Activated naive CD8-positive, alpha-beta T cell treated with anti-CD3 and anti-CD28 coated beads, Interleukin-2, amount 50 U/mL, for 24 hours (primary cell): ENCODE measurements around the gene PTPRN2.
"Not testable (repeated sequence)": the region's sequence is repeated elsewhere in the genome, so short reads cannot be mapped to it uniquely, and the experiment has no call there.

ENCODE experiments used
- ATAC-seq: fragments of 150-1000 bp; cut with Tn5 transposase; one replicate; pipeline ENCODE4 v1.10.0; 2021
- DNase-seq: peaks from one replicate; pipeline ENCODE4 v3.0.0; 2021
- H3K27ac Mint-ChIP-seq: one replicate; pipeline ENCODE4 v1.8.0; 2021; ENCODE audit warnings: mild to moderate bottlenecking, mixed read lengths
- H3K27me3 Mint-ChIP-seq: one replicate; pipeline ENCODE4 v1.8.0; 2021; ENCODE audit warnings: mixed read lengths
- H3K36me3 Mint-ChIP-seq: one replicate; pipeline ENCODE4 v1.8.0; 2021; ENCODE audit warnings: low read depth, mixed read lengths
- H3K4me1 Mint-ChIP-seq: one replicate; pipeline ENCODE4 v1.8.0; 2021; ENCODE audit warnings: mixed read lengths
- H3K4me3 Mint-ChIP-seq: one replicate; pipeline ENCODE4 v1.8.0; 2021; ENCODE audit warnings: mild to moderate bottlenecking, moderate library complexity, mixed read lengths
- H3K9me3 Mint-ChIP-seq: one replicate; pipeline ENCODE4 v1.8.0; 2021; ENCODE audit warnings: mixed read lengths

Gene PTPRN2

GRCh38 chr7:158406801-158407200 lies 180.8 kb downstream of the PTPRN2 start:
- H3K4me1 Mint-ChIP-seq: no peaks in the 10 kb centered on the region
- DNase-seq (no peak), ATAC-seq (no peak)
- H3K36me3 Mint-ChIP-seq: no peaks in the 10 kb centered on the region
- H3K9me3 Mint-ChIP-seq: no peaks in the 10 kb centered on the region
- no peak overlapping the region for H3K4me3 Mint-ChIP-seq
- no peaks in the 10 kb centered on the region for H3K27me3 Mint-ChIP-seq
- H3K27ac Mint-ChIP-seq: no peak overlapping the region

GRCh38 chr7:158406364-158406763 lies 181.3 kb downstream of the PTPRN2 start:
- no peak overlapping the region for H3K4me3 Mint-ChIP-seq
- DNase-seq: no peak
- H3K9me3 Mint-ChIP-seq: no peaks in the 10 kb centered on the region
- no peak overlapping the region for H3K27ac Mint-ChIP-seq
- H3K36me3 Mint-ChIP-seq: no peaks in the 10 kb centered on the region
- H3K27me3 Mint-ChIP-seq: no peaks in the 10 kb centered on the region
- no peak for ATAC-seq
- H3K4me1 Mint-ChIP-seq: no peaks in the 10 kb centered on the region

- H3K4me3 Mint-ChIP-seq, H3K36me3 Mint-ChIP-seq, H3K9me3 Mint-ChIP-seq, DNase-seq, ATAC-seq, H3K27ac Mint-ChIP-seq, H3K4me1 Mint-ChIP-seq, H3K27me3 Mint-ChIP-seq: not testable (repeated sequence)
These were observed 181.9 kb downstream of the PTPRN2 start for GRCh38 chr7:158405771-158406170.

GRCh38 chr7:158405324-158405723 lies 182.3 kb downstream of the PTPRN2 start:
- Mint-ChIP-seq H3K36me3 (no peaks in the 10 kb centered on the region), H3K4me1 (no peaks in the 10 kb centered on the region), H3K9me3 (no peaks in the 10 kb centered on the region), H3K4me3 (no peak overlapping the region), H3K27ac (no peak overlapping the region), H3K27me3 (no peaks in the 10 kb centered on the region)
- no peak for ATAC-seq
- DNase-seq: no peak

GRCh38 chr7:158404031-158404761 lies 183.4 kb downstream of the PTPRN2 start:
- ATAC-seq: no peak
- H3K9me3 Mint-ChIP-seq: no peaks in the 10 kb centered on the region

GRCh38 chr7:158403013-158403821 lies 184.4 kb downstream of the PTPRN2 start:
- ATAC-seq (no peak), DNase-seq (no peak)
- no peaks in the 10 kb centered on the region for H3K4me1 Mint-ChIP-seq
- peaks cover 7% of the 10 kb centered on the region for H3K9me3 Mint-ChIP-seq
- H3K4me3 Mint-ChIP-seq: no peak overlapping the region
- H3K36me3 Mint-ChIP-seq: no peaks in the 10 kb centered on the region
- no peak overlapping the region for H3K27ac Mint-ChIP-seq
- no peaks in the 10 kb centered on the region for H3K27me3 Mint-ChIP-seq

More at GRCh38 chr7:158404031-158404761, 183.4 kb downstream of the PTPRN2 start:
- H3K4me1 Mint-ChIP-seq: no peaks in the 10 kb centered on the region
- no peak overlapping the region for H3K4me3 Mint-ChIP-seq
- no peak overlapping the region for H3K27ac Mint-ChIP-seq
- no peaks in the 10 kb centered on the region for H3K36me3 Mint-ChIP-seq
- no peak for DNase-seq
- H3K27me3 Mint-ChIP-seq: no peaks in the 10 kb centered on the region

- DNase-seq (no peak), ATAC-seq (no peak)
- Mint-ChIP-seq H3K4me1 (no peaks in the 10 kb centered on the region), H3K27me3 (no peaks in the 10 kb centered on the region), H3K36me3 (no peaks in the 10 kb centered on the region), H3K9me3 (peaks cover 7% of the 10 kb centered on the region), H3K4me3 (no peak overlapping the region), H3K27ac (no peak overlapping the region)
These were observed 185.2 kb downstream of the PTPRN2 start for GRCh38 chr7:158402471-158402870.

GRCh38 chr7:158401826-158402225 lies 185.8 kb downstream of the PTPRN2 start:
- Mint-ChIP-seq H3K4me3 (no peak overlapping the region), H3K9me3 (peaks cover 7% of the 10 kb centered on the region), H3K27me3 (no peaks in the 10 kb centered on the region), H3K4me1 (no peaks in the 10 kb centered on the region), H3K27ac (no peak overlapping the region), H3K36me3 (no peaks in the 10 kb centered on the region)
- DNase-seq (no peak), ATAC-seq (no peak)

GRCh38 chr7:158401295-158401694 lies 186.3 kb downstream of the PTPRN2 start:
- Mint-ChIP-seq H3K27ac (no peak overlapping the region), H3K4me3 (no peak overlapping the region), H3K9me3 (peaks cover 7% of the 10 kb centered on the region), H3K27me3 (no peaks in the 10 kb centered on the region), H3K4me1 (no peaks in the 10 kb centered on the region), H3K36me3 (no peaks in the 10 kb centered on the region)
- no peak for DNase-seq
- ATAC-seq: no peak

GRCh38 chr7:158400601-158401225 lies 186.9 kb downstream of the PTPRN2 start:
- H3K4me3 Mint-ChIP-seq: no peak overlapping the region
- no peaks in the 10 kb centered on the region for H3K4me1 Mint-ChIP-seq
- ATAC-seq (no peak), DNase-seq (no peak)
- H3K36me3 Mint-ChIP-seq: no peaks in the 10 kb centered on the region
- H3K27ac Mint-ChIP-seq: no peak overlapping the region
- peaks cover 7% of the 10 kb centered on the region for H3K9me3 Mint-ChIP-seq
- no peaks in the 10 kb centered on the region for H3K27me3 Mint-ChIP-seq

- H3K27me3 Mint-ChIP-seq: no peaks in the 10 kb centered on the region
- H3K36me3 Mint-ChIP-seq: no peaks in the 10 kb centered on the region
- H3K27ac Mint-ChIP-seq: no peak overlapping the region
- H3K9me3 Mint-ChIP-seq: peaks cover 7% of the 10 kb centered on the region
- no peaks in the 10 kb centered on the region for H3K4me1 Mint-ChIP-seq
- no peak overlapping the region for H3K4me3 Mint-ChIP-seq
- ATAC-seq (no peak), DNase-seq (no peak)
These were observed 187.9 kb downstream of the PTPRN2 start for GRCh38 chr7:158399762-158400161.

GRCh38 chr7:158398750-158399149 lies 188.9 kb downstream of the PTPRN2 start:
- H3K27me3 Mint-ChIP-seq: no peaks in the 10 kb centered on the region
- no peak overlapping the region for H3K4me3 Mint-ChIP-seq
- no peaks in the 10 kb centered on the region for H3K4me1 Mint-ChIP-seq
- H3K36me3 Mint-ChIP-seq: no peaks in the 10 kb centered on the region
- no peak overlapping the region for H3K27ac Mint-ChIP-seq
- ATAC-seq: no peak
- DNase-seq: no peak
- peaks cover 7% of the 10 kb centered on the region for H3K9me3 Mint-ChIP-seq

- Mint-ChIP-seq H3K4me3 (no peak overlapping the region), H3K9me3 (peaks cover 7% of the 10 kb centered on the region), H3K36me3 (no peaks in the 10 kb centered on the region), H3K27me3 (no peaks in the 10 kb centered on the region), H3K27ac (no peak overlapping the region), H3K4me1 (no peaks in the 10 kb centered on the region)
- no peak for ATAC-seq
- no peak for DNase-seq
These were observed 189.7 kb downstream of the PTPRN2 start for GRCh38 chr7:158397885-158398284.

- no peaks in the 10 kb centered on the region for H3K36me3 Mint-ChIP-seq
- no peaks in the 10 kb centered on the region for H3K27me3 Mint-ChIP-seq
- no peak overlapping the region for H3K27ac Mint-ChIP-seq
- H3K9me3 Mint-ChIP-seq: peaks cover 7% of the 10 kb centered on the region
- no peak for ATAC-seq
- DNase-seq: no peak
- H3K4me3 Mint-ChIP-seq: no peak overlapping the region
- no peaks in the 10 kb centered on the region for H3K4me1 Mint-ChIP-seq
These were observed 190.4 kb downstream of the PTPRN2 start for GRCh38 chr7:158396982-158397862.
